Activated naive CD4-positive, alpha-beta T cell treated with anti-CD3 and anti-CD28 coated beads, Interleukin-2, amount 50 U/mL, for 24 hours (primary cell): ENCODE measurements around the gene PMM2.
"Not testable (repeated sequence)": the region's sequence is repeated elsewhere in the genome, so short reads cannot be mapped to it uniquely, and the experiment has no call there.

Source experiments
- H3K27ac Mint-ChIP-seq: one replicate; pipeline ENCODE4 v1.8.0; 2021; ENCODE audit warnings: mild to moderate bottlenecking, mixed read lengths
- H3K27me3 Mint-ChIP-seq: one replicate; pipeline ENCODE4 v1.8.0; 2021; ENCODE audit warnings: mixed read lengths
- H3K36me3 Mint-ChIP-seq: one replicate; pipeline ENCODE4 v1.8.0; 2021; ENCODE audit warnings: mixed read lengths
- H3K4me1 Mint-ChIP-seq: one replicate; pipeline ENCODE4 v1.8.0; 2021; ENCODE audit warnings: mixed read lengths
- H3K4me3 Mint-ChIP-seq: one replicate; pipeline ENCODE4 v1.8.0; 2021; ENCODE audit warnings: mild to moderate bottlenecking, mixed read lengths
- H3K9me3 Mint-ChIP-seq: one replicate; pipeline ENCODE4 v1.8.0; 2021; ENCODE audit warnings: mixed read lengths

The PMM2 gene

GRCh38 chr16:8801701-8802100 lies 4.1 kb downstream of the PMM2 start:
- H3K27me3 Mint-ChIP-seq: no peaks in the 10 kb centered on the region
- H3K36me3 Mint-ChIP-seq: peaks cover 18% of the 10 kb centered on the region
- H3K4me1 Mint-ChIP-seq: peaks cover 33% of the 10 kb centered on the region
- H3K9me3 Mint-ChIP-seq: no peaks in the 10 kb centered on the region
- H3K4me3 Mint-ChIP-seq: no peak overlapping the region
- no peak overlapping the region for H3K27ac Mint-ChIP-seq

- peaks cover 17% of the 10 kb centered on the region for H3K36me3 Mint-ChIP-seq
- H3K4me3 Mint-ChIP-seq, H3K9me3 Mint-ChIP-seq: not testable (repeated sequence)
Observed at GRCh38 chr16:8803733-8804132, 6.1 kb downstream of the PMM2 start.

GRCh38 chr16:8804313-8804712 lies 6.7 kb downstream of the PMM2 start:
- Mint-ChIP-seq H3K4me3 (no peak overlapping the region), H3K27ac (no peak overlapping the region), H3K4me1 (peaks cover 25% of the 10 kb centered on the region), H3K27me3 (no peaks in the 10 kb centered on the region), H3K36me3 (peaks cover 15% of the 10 kb centered on the region), H3K9me3 (no peaks in the 10 kb centered on the region)

More at GRCh38 chr16:8803733-8804132, 6.1 kb downstream of the PMM2 start:
- H3K4me1 Mint-ChIP-seq: peaks cover 30% of the 10 kb centered on the region
- H3K27me3 Mint-ChIP-seq, H3K27ac Mint-ChIP-seq: not testable (repeated sequence)

- Mint-ChIP-seq H3K9me3 (no peaks in the 10 kb centered on the region), H3K4me1 (peaks cover 12% of the 10 kb centered on the region), H3K4me3 (no peak overlapping the region), H3K36me3 (peaks cover 15% of the 10 kb centered on the region), H3K27me3 (no peaks in the 10 kb centered on the region), H3K27ac (no peak overlapping the region)
Observed at GRCh38 chr16:8806272-8806983, 8.8 kb downstream of the PMM2 start.

- H3K27ac Mint-ChIP-seq: no peak overlapping the region
- no peaks in the 10 kb centered on the region for H3K9me3 Mint-ChIP-seq
Observed at GRCh38 chr16:8807189-8807588, 9.6 kb downstream of the PMM2 start.

GRCh38 chr16:8808009-8808408 lies 10.4 kb downstream of the PMM2 start:
- Mint-ChIP-seq H3K9me3 (no peaks in the 10 kb centered on the region), H3K4me3 (no peak overlapping the region), H3K36me3 (peaks cover 18% of the 10 kb centered on the region), H3K27ac (no peak overlapping the region), H3K4me1 (peaks cover 9% of the 10 kb centered on the region), H3K27me3 (no peaks in the 10 kb centered on the region)

More at GRCh38 chr16:8807189-8807588, 9.6 kb downstream of the PMM2 start:
- Mint-ChIP-seq H3K4me1 (peaks cover 12% of the 10 kb centered on the region), H3K36me3 (peaks cover 17% of the 10 kb centered on the region), H3K4me3 (no peak overlapping the region), H3K27me3 (no peaks in the 10 kb centered on the region)

- H3K27me3 Mint-ChIP-seq: no peaks in the 10 kb centered on the region
- H3K9me3 Mint-ChIP-seq: no peaks in the 10 kb centered on the region
- peaks cover 5% of the 10 kb centered on the region for H3K4me1 Mint-ChIP-seq
- H3K4me3 Mint-ChIP-seq: no peak overlapping the region
- no peak overlapping the region for H3K27ac Mint-ChIP-seq
- peaks cover 14% of the 10 kb centered on the region for H3K36me3 Mint-ChIP-seq
Observed at GRCh38 chr16:8808613-8809353, 11.1 kb downstream of the PMM2 start.

- H3K4me1 Mint-ChIP-seq: peaks cover 10% of the 10 kb centered on the region
- no peaks in the 10 kb centered on the region for H3K9me3 Mint-ChIP-seq
- H3K4me3 Mint-ChIP-seq: no peak overlapping the region
- no peak overlapping the region for H3K27ac Mint-ChIP-seq
- H3K27me3 Mint-ChIP-seq: no peaks in the 10 kb centered on the region
- H3K36me3 Mint-ChIP-seq: peaks cover 16% of the 10 kb centered on the region
Observed at GRCh38 chr16:8812162-8812843, 14.7 kb downstream of the PMM2 start.

- H3K36me3 Mint-ChIP-seq: peaks cover 22% of the 10 kb centered on the region
- H3K9me3 Mint-ChIP-seq: no peaks in the 10 kb centered on the region
- no peaks in the 10 kb centered on the region for H3K27me3 Mint-ChIP-seq
- H3K4me3 Mint-ChIP-seq: no peak overlapping the region
- no peak overlapping the region for H3K27ac Mint-ChIP-seq
- H3K4me1 Mint-ChIP-seq: peaks cover 20% of the 10 kb centered on the region
Observed at GRCh38 chr16:8814095-8814806, 16.6 kb downstream of the PMM2 start.

GRCh38 chr16:8816967-8817655 lies 19.5 kb downstream of the PMM2 start:
- peak overlapping the region; percentile 30 for H3K4me3 Mint-ChIP-seq
- peaks cover 25% of the 10 kb centered on the region for H3K4me1 Mint-ChIP-seq
- H3K27ac Mint-ChIP-seq: peak overlapping the region; percentile 68
- H3K36me3 Mint-ChIP-seq: peaks cover 26% of the 10 kb centered on the region
- no peaks in the 10 kb centered on the region for H3K27me3 Mint-ChIP-seq
- H3K9me3 Mint-ChIP-seq: no peaks in the 10 kb centered on the region

GRCh38 chr16:8818504-8819270 lies 21.0 kb downstream of the PMM2 start:
- H3K4me1 Mint-ChIP-seq: peaks cover 27% of the 10 kb centered on the region
- no peak overlapping the region for H3K4me3 Mint-ChIP-seq
- H3K9me3 Mint-ChIP-seq: no peaks in the 10 kb centered on the region
- H3K27ac Mint-ChIP-seq: no peak overlapping the region
- no peaks in the 10 kb centered on the region for H3K27me3 Mint-ChIP-seq
- H3K36me3 Mint-ChIP-seq: peaks cover 23% of the 10 kb centered on the region

GRCh38 chr16:8819411-8820034 lies 21.9 kb downstream of the PMM2 start:
- no peak overlapping the region for H3K4me3 Mint-ChIP-seq
- H3K36me3 Mint-ChIP-seq: peaks cover 23% of the 10 kb centered on the region
- no peaks in the 10 kb centered on the region for H3K27me3 Mint-ChIP-seq
- H3K27ac Mint-ChIP-seq: no peak overlapping the region
- peaks cover 27% of the 10 kb centered on the region for H3K4me1 Mint-ChIP-seq
- no peaks in the 10 kb centered on the region for H3K9me3 Mint-ChIP-seq

- H3K36me3 Mint-ChIP-seq: peaks cover 11% of the 10 kb centered on the region
- no peak overlapping the region for H3K4me3 Mint-ChIP-seq
- no peak overlapping the region for H3K27ac Mint-ChIP-seq
- peaks cover 16% of the 10 kb centered on the region for H3K4me1 Mint-ChIP-seq
- H3K9me3 Mint-ChIP-seq: no peaks in the 10 kb centered on the region
- no peaks in the 10 kb centered on the region for H3K27me3 Mint-ChIP-seq
Observed at GRCh38 chr16:8822403-8822802, 24.8 kb downstream of the PMM2 start.

GRCh38 chr16:8826278-8826879 lies 28.7 kb downstream of the PMM2 start:
- Mint-ChIP-seq H3K27me3 (no peaks in the 10 kb centered on the region), H3K4me1 (peaks cover 6% of the 10 kb centered on the region), H3K9me3 (no peaks in the 10 kb centered on the region), H3K36me3 (peaks cover 12% of the 10 kb centered on the region), H3K27ac (no peak overlapping the region), H3K4me3 (no peak overlapping the region)
